Measurements from ENCODE around the gene IFNA5. TPM values are rescaled to one million over a fixed set of nuclear protein-coding genes. Genes with fewer than 3 reads are reported as not detected.

IFNA5 gene
- not detected for total RNA-seq

GRCh38 chr9:21305213-21305612 is at the start of gene IFNA5:
Gene IFNA5 (minus strand): TSS chr9:21305313. CDS start chr9:21305256, 57 bp downstream.

GRCh38 chr9:21350787-21351186 is 45.7 kb upstream of the IFNA5 start, which contains the start of gene IFNA6:
Gene IFNA6 (minus strand): TSS chr9:21350887. CDS start chr9:21350887, 0 bp downstream.

GRCh38 chr9:21334701-21335632 is 29.9 kb upstream of the IFNA5 start, which contains the start of gene KLHL9:
Gene KLHL9 (minus strand): TSS chr9:21335404. CDS start chr9:21334859, 545 bp downstream.

Other genes starting within 250 kb of the IFNA5 start
- not detected for gene IFNB1, start 227.4 kb downstream of the IFNA5 start, total RNA-seq
- not detected for gene IFNW1, start 163.5 kb downstream of the IFNA5 start, total RNA-seq
- not detected for gene IFNA21, start 138.7 kb downstream of the IFNA5 start, total RNA-seq
- not detected for gene IFNA4, start 117.7 kb downstream of the IFNA5 start, total RNA-seq
- gene IFNA7, start 103.1 kb downstream of the IFNA5 start, total RNA-seq, result not detected
- not detected for gene IFNA10, start 98.2 kb downstream of the IFNA5 start, total RNA-seq
- not detected for gene IFNA16, start 88.0 kb downstream of the IFNA5 start, total RNA-seq
- gene IFNA17, start 77.1 kb downstream of the IFNA5 start, total RNA-seq, result not detected
- not detected for gene IFNA14, start 65.3 kb downstream of the IFNA5 start, total RNA-seq
- 73.6 TPM for gene KLHL9, start 30.1 kb upstream of the IFNA5 start, total RNA-seq
- gene IFNA6, start 45.6 kb upstream of the IFNA5 start, total RNA-seq, result not detected
- not detected for gene IFNA13, start 62.7 kb upstream of the IFNA5 start, total RNA-seq
- not detected for gene IFNA2, start 80.1 kb upstream of the IFNA5 start, total RNA-seq
- gene IFNA8, start 103.8 kb upstream of the IFNA5 start, total RNA-seq, result not detected
- gene IFNA1, start 135.1 kb upstream of the IFNA5 start, total RNA-seq, result not detected
- not detected for gene IFNE, start 177.0 kb upstream of the IFNA5 start, total RNA-seq